Peyer's patch (tissue), 4 donors: ENCODE measurements around the gene ATP5ME.

Experiments
- CTCF ChIP-seq, 6 experiments: fragments of 450-650 bp in 4 of 6; fragments of 200-600 bp in 2 of 6; sonication (generic) in 1 of 6; IDR thresholded peaks; one replicate each; pipeline ENCODE4 v1.5.1; 2017 to 2019; ENCODE audit warnings: antibody characterized with exemption in 6 of 6, mild to moderate bottlenecking in 3 of 6, moderate library complexity in 1 of 6
- POLR2A ChIP-seq, 2 donors: fragments of 450-650 bp; IDR thresholded peaks; one replicate each; pipeline ENCODE4 v1.5.1; 2017; ENCODE audit warnings: antibody characterized with exemption in 2 of 2, mild to moderate bottlenecking in 2 of 2, moderate library complexity in 2 of 2

DNA sequence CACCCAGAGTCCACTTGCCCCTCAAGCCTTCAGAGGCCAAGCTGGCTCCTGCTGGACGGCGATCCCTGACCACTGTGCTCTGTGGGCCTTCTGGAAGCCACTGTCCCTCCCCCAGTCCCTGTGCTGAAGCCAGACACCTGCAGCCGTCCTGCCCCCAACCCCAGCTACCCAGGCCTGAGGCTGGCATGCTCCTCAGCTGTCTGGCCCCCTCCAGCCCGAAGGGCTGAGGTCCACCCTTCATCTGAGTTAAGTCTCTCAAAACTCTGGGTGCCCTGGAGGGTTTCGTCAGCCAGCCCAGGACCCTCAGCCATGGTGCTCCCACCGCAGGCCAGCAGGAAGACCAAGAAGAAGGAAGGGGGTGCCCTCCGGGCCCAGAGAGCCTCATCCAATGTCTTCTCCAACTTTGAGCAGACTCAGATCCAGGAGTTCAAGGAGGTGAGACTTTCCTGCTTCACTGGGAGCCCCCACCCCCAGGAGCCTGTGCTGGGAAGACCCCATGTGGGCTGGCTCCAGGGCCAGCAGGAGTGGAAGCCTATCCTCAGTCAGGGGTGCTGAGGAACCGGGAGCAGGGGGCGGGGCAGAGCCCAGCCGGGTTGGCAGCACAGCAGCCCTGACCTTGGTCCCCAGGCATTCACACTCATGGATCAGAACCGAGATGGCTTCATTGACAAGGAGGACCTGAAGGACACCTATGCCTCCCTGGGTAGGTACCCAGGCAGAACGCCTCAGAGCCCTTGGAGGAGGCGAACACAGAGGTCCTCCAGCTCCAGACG, 4.4 kb upstream of the ATP5ME start:
- no peak for TF ChIP-seq CTCF (IDR thresholded peaks at IDR 0.05)
- no peak for TF ChIP-seq POLR2A (IDR thresholded peaks at IDR 0.05)
